Smooth muscle cell (in vitro differentiated cells): Measurements from ENCODE around the gene SACM1L. TPM values are rescaled to one million over a fixed set of nuclear protein-coding genes. Genes with fewer than 3 reads are reported as not detected.

Source experiments
- DNase-seq: peaks from one replicate; lab custom pipeline; 2025; ENCODE audit not compliant: unreplicated experiment; lab: John Stamatoyannopoulos, UW
- H2AFZ ChIP-seq: fragments of 200-600 bp; sonication (generic); 2 replicates; pipeline ENCODE4 v1.6.0; 2016; ENCODE audit warnings: antibody characterized with exemption, low read depth, mild to moderate bottlenecking
- H3F3A ChIP-seq: fragments of 200-600 bp; sonication (generic); 2 replicates; pipeline ENCODE4 v1.6.0; 2017; ENCODE audit warnings: antibody characterized with exemption, low read depth
- H3K27ac ChIP-seq: fragments of 200-600 bp; sonication (generic); 2 replicates; pipeline ENCODE4 v1.5.1; 2016; ENCODE audit warnings: low read depth, mild to moderate bottlenecking
- H3K27me3 ChIP-seq: fragments of 200-600 bp; sonication (generic); 2 replicates; pipeline ENCODE4 v1.6.1; 2016; ENCODE audit warnings: low read depth, mild to moderate bottlenecking
- H3K36me3 ChIP-seq: fragments of 200-600 bp; sonication (generic); 2 replicates; pipeline ENCODE4 v1.5.1; 2016; ENCODE audit warnings: low read depth
- H3K4me1 ChIP-seq: fragments of 200-600 bp; sonication (generic); 2 replicates; pipeline ENCODE4 v1.5.1; 2016; ENCODE audit warnings: low read depth
- H3K4me2 ChIP-seq: fragments of 200-600 bp; sonication (generic); 2 replicates; pipeline ENCODE4 v1.6.0; 2016; ENCODE audit warnings: mild to moderate bottlenecking
- H3K4me3 ChIP-seq: fragments of 200-600 bp; sonication (generic); 2 replicates; pipeline ENCODE4 v1.5.1; 2016; ENCODE audit warnings: mild to moderate bottlenecking
- H3K79me2 ChIP-seq: fragments of 200-600 bp; sonication (generic); 2 replicates; pipeline ENCODE4 v1.6.0; 2016; ENCODE audit warnings: low read depth, mild to moderate bottlenecking
- H3K9ac ChIP-seq: fragments of 200-600 bp; sonication (generic); 2 replicates; pipeline ENCODE4 v1.6.0; 2016; ENCODE audit warnings: low read depth
- H3K9me3 ChIP-seq: fragments of 200-600 bp; sonication (generic); replicated peaks from 2 replicates; pipeline ENCODE4 v1.5.1; 2016; ENCODE audit warnings: low read depth
- H4K20me1 ChIP-seq: fragments of 200-600 bp; sonication (generic); 2 replicates; pipeline ENCODE4 v1.6.0; 2016; ENCODE audit warnings: low read depth
- CTCF ChIP-seq: fragments of 200-600 bp; sonication (generic); IDR thresholded peaks from 2 replicates; pipeline ENCODE4 v1.5.1; 2017; ENCODE audit warnings: borderline replicate concordance, mild to moderate bottlenecking, antibody characterized with exemption; ENCODE audit not compliant: insufficient read depth, poor library complexity, severe bottlenecking
- WGBS: methylation state at CpG from one replicate; pipeline ENCODE4 v1.1.7; 2016; ENCODE audit warnings: low lambda C conversion rate; 5-methylcytosine and 5-hydroxymethylcytosine counted together
- polyA plus RNA-seq: library from polyadenylated mRNA; unstranded; fragments of >200 nt; fragmentation: Nextera tagmentation; extraction: Ambion mirVana; gene quantifications from 2 replicates; pipeline ENCODE4 v1.2.1, GENCODE V29; 2016
- total RNA-seq: library from RNA; depleted of rRNA; stranded (reverse); fragments of >200 nt; gene quantifications from 2 replicates; pipeline ENCODE4 v1.2.3, GENCODE V29; 2014

The SACM1L gene
- total and polyA plus RNA-seq, 2 experiments from 2014 or later: 12.9 to 24.7 TPM

DNA sequence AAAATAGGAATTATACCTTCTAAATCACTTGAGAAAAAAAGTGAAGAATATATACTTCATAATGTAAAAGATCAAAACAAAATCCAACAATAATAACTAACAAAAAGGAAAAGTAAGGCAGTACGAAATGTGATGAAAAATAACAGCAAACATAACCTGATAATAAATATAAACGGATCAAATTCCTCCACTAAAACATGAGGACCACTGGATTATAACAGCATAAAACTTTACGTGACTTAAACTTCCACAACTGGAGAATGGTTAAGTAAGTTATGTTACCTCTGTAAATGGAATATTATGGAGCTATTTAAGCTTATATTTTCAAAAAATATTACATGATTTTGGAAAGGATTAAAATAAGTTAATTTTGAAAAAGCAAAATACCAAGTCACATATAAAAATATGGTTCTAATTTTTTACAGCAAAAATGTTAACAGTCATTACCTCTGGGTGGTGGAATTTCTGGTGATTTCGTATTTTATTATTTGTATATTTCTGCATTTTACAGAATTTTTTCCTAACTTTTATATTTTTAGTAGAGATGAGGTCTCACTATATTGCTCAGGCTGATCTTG is 100.1 kb downstream of the SACM1L start:
- Histone ChIP-seq H4K20me1 (no peaks in the 10 kb centered on the region), H3K4me1 (no peaks in the 10 kb centered on the region), H3K9me3 (no peaks in the 10 kb centered on the region), H3K4me3 (no peak overlapping the region), H2AFZ (no peak overlapping the region), H3K36me3 (no peaks in the 10 kb centered on the region), H3K9ac (no peak overlapping the region), H3K4me2 (no peak overlapping the region), H3K27me3 (peaks cover 17% of the 10 kb centered on the region), H3K79me2 (no peaks in the 10 kb centered on the region), H3K27ac (no peak overlapping the region), H3F3A (no peaks in the 10 kb centered on the region)
- no peak for DNase-seq
- TF ChIP-seq CTCF: no peak
- WGBS: 89% methylated on average over 4 of the region's 4 CpGs

DNA sequence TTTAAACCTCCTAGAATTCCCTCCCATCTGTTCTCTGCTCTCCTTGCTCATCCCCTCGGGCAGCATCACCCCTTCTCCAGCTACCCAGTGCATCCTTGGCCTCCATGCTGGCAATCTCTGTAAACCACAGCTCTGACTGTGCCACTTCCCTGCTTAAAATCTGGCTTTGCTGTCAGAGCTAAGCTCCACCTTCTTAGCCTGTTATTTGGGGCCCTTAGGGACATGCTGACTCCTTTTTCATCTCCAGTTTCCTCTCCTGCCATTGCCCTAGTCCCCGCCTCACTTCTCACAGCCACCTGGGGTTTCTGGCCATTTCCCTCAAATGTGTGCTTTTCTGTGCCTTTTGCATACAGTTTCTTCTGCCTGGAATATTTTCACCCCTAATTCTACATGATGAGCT is 101.4 kb downstream of the SACM1L start:
- H3K79me2 ChIP-seq: no peaks in the 10 kb centered on the region
- no peaks in the 10 kb centered on the region for H3K4me1 ChIP-seq
- H3K4me3 ChIP-seq: no peak overlapping the region
- TF ChIP-seq CTCF: no peak
- H3K27ac ChIP-seq: no peak overlapping the region
- no peak for DNase-seq
- H2AFZ ChIP-seq: no peak overlapping the region
- H3K9me3 ChIP-seq: no peaks in the 10 kb centered on the region
- WGBS: 83% methylated on average over 2 of the region's 2 CpGs
- no peaks in the 10 kb centered on the region for H3K36me3 ChIP-seq
- H3K4me2 ChIP-seq: no peak overlapping the region
- no peaks in the 10 kb centered on the region for H3F3A ChIP-seq
- no peaks in the 10 kb centered on the region for H4K20me1 ChIP-seq
- peaks cover 30% of the 10 kb centered on the region for H3K27me3 ChIP-seq
- H3K9ac ChIP-seq: no peak overlapping the region

- no peak overlapping the region for H3K9ac ChIP-seq
- no peak overlapping the region for H3K4me2 ChIP-seq
- 96% methylated on average over 2 of the region's 2 CpGs for WGBS
- no peak for DNase-seq
- no peaks in the 10 kb centered on the region for H3K79me2 ChIP-seq
- no peaks in the 10 kb centered on the region for H3K36me3 ChIP-seq
- no peak overlapping the region for H2AFZ ChIP-seq
- H3K9me3 ChIP-seq: no peaks in the 10 kb centered on the region
- TF ChIP-seq CTCF: no peak
- H3K27me3 ChIP-seq: peaks cover 42% of the 10 kb centered on the region
- no peaks in the 10 kb centered on the region for H3F3A ChIP-seq
- no peaks in the 10 kb centered on the region for H4K20me1 ChIP-seq
- no peak overlapping the region for H3K4me3 ChIP-seq
- no peak overlapping the region for H3K27ac ChIP-seq
- H3K4me1 ChIP-seq: no peaks in the 10 kb centered on the region
Observed at GRCh38 chr3:45792036-45792435, 102.8 kb downstream of the SACM1L start.

GRCh38 chr3:45792516-45793172 is 103.4 kb downstream of the SACM1L start:
- H3K36me3 ChIP-seq: no peaks in the 10 kb centered on the region
- H3K9ac ChIP-seq: no peak overlapping the region
- no peak for TF ChIP-seq CTCF
- H3F3A ChIP-seq: no peaks in the 10 kb centered on the region
- no peaks in the 10 kb centered on the region for H4K20me1 ChIP-seq
- no peaks in the 10 kb centered on the region for H3K79me2 ChIP-seq
- H3K9me3 ChIP-seq: no peaks in the 10 kb centered on the region
- no peak overlapping the region for H3K4me2 ChIP-seq
- no peak overlapping the region for H3K4me3 ChIP-seq
- H3K27me3 ChIP-seq: peaks cover 42% of the 10 kb centered on the region
- no peak overlapping the region for H3K27ac ChIP-seq
- no peak for DNase-seq
- 87% methylated on average over 7 of the region's 7 CpGs for WGBS
- H3K4me1 ChIP-seq: no peaks in the 10 kb centered on the region
- H2AFZ ChIP-seq: no peak overlapping the region
